ENCODE measurements around the gene PECR. TPM values are rescaled to one million over a fixed set of nuclear protein-coding genes. Genes with fewer than 3 reads are reported as not detected.

PECR gene
- total and polyA plus RNA-seq, 2 of the 4 experiments (the other 2 are of a cell fraction): 11.4 to 17.7 TPM

GRCh38 chr2:216107320-216107719 lies 25.7 kb upstream of the PECR start:
- Histone ChIP-seq H4K8ac (ENCODE audit: low read depth in 2 of 2, low read length in 2 of 2) (peak overlapping the region; percentile 40 to 80; a peak in 3 of 4 replicates), H3K9me3 (ENCODE audit: control insufficient read depth, insufficient read depth, low read length) (no peaks in the 10 kb centered on the region), H3K79me1 (ENCODE audit: low read depth in 1 of 2, low read length in 2 of 2) (peaks cover 0 to 14% of the 10 kb centered on the region in 2 experiments; a peak in 2 of 4 replicates), H3K9me1 (ENCODE audit: insufficient read depth, low read length) (no peaks in the 10 kb centered on the region), H3K14ac (replicated peaks; ENCODE audit: low read depth, low read length) (no peak overlapping the region), H3K4me3 (ENCODE audit: insufficient read depth, low read depth, low read length) (no peak overlapping the region), H3K18ac (ENCODE audit: low read depth, low read length) (no peak overlapping the region), H3K9ac (ENCODE audit: low read depth, low read length) (no peak overlapping the region), H4K91ac (ENCODE audit: insufficient read depth, low read depth, low read length) (0 out of 2 replicates have a peak overlapping the region, but pooled peaks have one; percentile 35), H3K4me1 (ENCODE audit: control insufficient read depth, insufficient read depth, low read length) (0 out of 2 replicates have a peak, but pooled peaks cover 2% of the 10 kb centered on the region), H4K5ac (ENCODE audit: low read depth, low read length) (peak overlapping the region; percentile 47; the same call in 1 of the 2 replicates), H3K36me3 (ENCODE audit: control insufficient read depth, insufficient read depth, low read length) (peaks cover 6% of the 10 kb centered on the region), H2BK20ac (ENCODE audit: low read depth, low read length) (no peak overlapping the region), H4K20me1 (ENCODE audit: insufficient read depth, low read length) (peaks cover 5% of the 10 kb centered on the region; the same call in 1 of the 2 replicates), H3K27me3 (ENCODE audit: control insufficient read depth, insufficient read depth, low read length) (no peaks in the 10 kb centered on the region), H2AFZ (replicated peaks; ENCODE audit: low read length, poor library complexity) (peak overlapping the region; percentile 71), H3K27ac (ENCODE audit: insufficient read depth, low read length) (no peak overlapping the region), H2BK15ac (ENCODE audit: low read depth, low read length) (no peak overlapping the region), H2AK5ac (ENCODE audit: low read depth, low read length) (no peak overlapping the region), H3K4me2 (ENCODE audit: low read depth, low read length) (no peak overlapping the region), H3K23ac (ENCODE audit: low read depth, low read length) (no peak overlapping the region), H2BK120ac (ENCODE audit: low read depth, low read length) (no peak overlapping the region), H2BK5ac (ENCODE audit: low read depth, low read length, poor library complexity, severe bottlenecking) (no peak overlapping the region), H2AK9ac (replicated peaks; ENCODE audit: low read depth, low read length, poor library complexity) (no peak overlapping the region), H3K56ac (ENCODE audit: extremely low read depth, insufficient read depth, low read length) (no peak overlapping the region), H3K4ac (ENCODE audit: low read depth, low read length) (no peak overlapping the region)
- TF ChIP-seq MAFK (IDR thresholded peaks at IDR 0.05; ENCODE audit: low read depth, low read length) (no peak), CEBPB (IDR thresholded peaks at IDR 0.05; ENCODE audit: low read depth, low read length) (no peak), MXI1 (IDR thresholded peaks at IDR 0.05; ENCODE audit: borderline replicate concordance, low read depth, low read length) (no peak), FOS (IDR thresholded peaks at IDR 0.05; ENCODE audit: low read depth, low read length) (no peak), MAZ (IDR thresholded peaks at IDR 0.05; ENCODE audit: borderline replicate concordance, low read depth, low read length) (no peak), RAD21 (IDR thresholded peaks at IDR 0.05; ENCODE audit: low read length) (no peak), RCOR1 (IDR thresholded peaks at IDR 0.05; ENCODE audit: insufficient replicate concordance, low read length) (no peak), RFX5 (IDR thresholded peaks at IDR 0.05; ENCODE audit: low read depth, low read length) (no peak), POLR2A (IDR thresholded peaks at IDR 0.05; ENCODE audit: low read depth, low read length) (no peak), CHD1 (IDR thresholded peaks at IDR 0.05; ENCODE audit: low read depth, low read length) (no peak), SMC3 (IDR thresholded peaks at IDR 0.05; ENCODE audit: low read depth, low read length) (no peak), NFE2L2 (IDR thresholded peaks at IDR 0.05; ENCODE audit: low read depth, low read length) (no peak), BHLHE40 (IDR thresholded peaks at IDR 0.05; ENCODE audit: low read depth, low read length) (no peak), USF2 (IDR thresholded peaks at IDR 0.05; ENCODE audit: low read depth, low read length) (no peak)
- TF ChIP-seq, protein P1, sequence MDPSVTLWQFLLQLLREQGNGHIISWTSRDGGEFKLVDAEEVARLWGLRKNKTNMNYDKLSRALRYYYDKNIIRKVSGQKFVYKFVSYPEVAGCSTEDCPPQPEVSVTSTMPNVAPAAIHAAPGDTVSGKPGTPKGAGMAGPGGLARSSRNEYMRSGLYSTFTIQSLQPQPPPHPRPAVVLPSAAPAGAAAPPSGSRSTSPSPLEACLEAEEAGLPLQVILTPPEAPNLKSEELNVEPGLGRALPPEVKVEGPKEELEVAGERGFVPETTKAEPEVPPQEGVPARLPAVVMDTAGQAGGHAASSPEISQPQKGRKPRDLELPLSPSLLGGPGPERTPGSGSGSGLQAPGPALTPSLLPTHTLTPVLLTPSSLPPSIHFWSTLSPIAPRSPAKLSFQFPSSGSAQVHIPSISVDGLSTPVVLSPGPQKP (IDR thresholded peaks at IDR 0.05; ENCODE audit: borderline replicate concordance, low read depth, low read length): no peak
- TF ChIP-seq, protein P2, sequence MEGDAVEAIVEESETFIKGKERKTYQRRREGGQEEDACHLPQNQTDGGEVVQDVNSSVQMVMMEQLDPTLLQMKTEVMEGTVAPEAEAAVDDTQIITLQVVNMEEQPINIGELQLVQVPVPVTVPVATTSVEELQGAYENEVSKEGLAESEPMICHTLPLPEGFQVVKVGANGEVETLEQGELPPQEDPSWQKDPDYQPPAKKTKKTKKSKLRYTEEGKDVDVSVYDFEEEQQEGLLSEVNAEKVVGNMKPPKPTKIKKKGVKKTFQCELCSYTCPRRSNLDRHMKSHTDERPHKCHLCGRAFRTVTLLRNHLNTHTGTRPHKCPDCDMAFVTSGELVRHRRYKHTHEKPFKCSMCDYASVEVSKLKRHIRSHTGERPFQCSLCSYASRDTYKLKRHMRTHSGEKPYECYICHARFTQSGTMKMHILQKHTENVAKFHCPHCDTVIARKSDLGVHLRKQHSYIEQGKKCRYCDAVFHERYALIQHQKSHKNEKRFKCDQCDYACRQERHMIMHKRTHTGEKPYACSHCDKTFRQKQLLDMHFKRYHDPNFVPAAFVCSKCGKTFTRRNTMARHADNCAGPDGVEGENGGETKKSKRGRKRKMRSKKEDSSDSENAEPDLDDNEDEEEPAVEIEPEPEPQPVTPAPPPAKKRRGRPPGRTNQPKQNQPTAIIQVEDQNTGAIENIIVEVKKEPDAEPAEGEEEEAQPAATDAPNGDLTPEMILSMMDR (conservative IDR thresholded peaks at IDR 0.05; ENCODE audit: low read depth, low read length): no peak
- no TSS peak for BruUV-seq (replicated peaks)
- ChIA-PET POLR2A (ENCODE audit: unreplicated experiment) (no interaction called here), CTCF (no interaction called here)
- in situ Hi-C loops (cut with MboI; ENCODE audit: low sequenced_read_pairs): no loop called here
- DNase-seq: no peak
- dilution Hi-C loops (cut with HindIII; ENCODE audit: low sequenced_read_pairs, unreplicated experiment): no loop called here
- no peak for ATAC-seq (ENCODE audit: low read depth)
- intact Hi-C loops (cut with micrococcal nuclease): no loop called here
- WGBS, 2 experiments (ENCODE audit: extremely low coverage in 2 of 2, insufficient read length in 1 of 2): no CpG with 5 or more reads among the region's 8 CpGs

Measured in IMR-90 (cell line).